Measurements from ENCODE around the gene CRTAC1.

The CRTAC1 gene

GRCh38 chr10:97974526-97975525, 55.6 kb downstream of the CRTAC1 start:
- peaks cover 54% of the 10 kb centered on the region for H3K27me3 ChIP-seq
- no peak for DNase-seq
- no peak for TF ChIP-seq CTCF (IDR thresholded peaks at IDR 0.05; ENCODE audit: low read depth, low read length)

GRCh38 chr10:97974100-97974499, 56.3 kb downstream of the CRTAC1 start:
- H3K27me3 ChIP-seq: peaks cover 58% of the 10 kb centered on the region
- no peak for DNase-seq
- H3K4me3 ChIP-seq (ENCODE audit: low read depth, low read length): no peak overlapping the region
- no peaks in the 10 kb centered on the region for H3K9me3 ChIP-seq
- H3K36me3 ChIP-seq: no peaks in the 10 kb centered on the region
- H3K4me1 ChIP-seq: no peaks in the 10 kb centered on the region
- no peak for TF ChIP-seq CTCF (IDR thresholded peaks at IDR 0.05; ENCODE audit: low read depth, low read length)

More at GRCh38 chr10:97974526-97975525, 55.6 kb downstream of the CRTAC1 start:
- Histone ChIP-seq H3K4me3 (ENCODE audit: low read depth, low read length) (no peak overlapping the region), H3K4me1 (no peaks in the 10 kb centered on the region), H3K36me3 (no peaks in the 10 kb centered on the region), H3K9me3 (no peaks in the 10 kb centered on the region)

- no peak for DNase-seq
- Histone ChIP-seq H3K36me3 (no peaks in the 10 kb centered on the region), H3K4me3 (ENCODE audit: low read depth, low read length) (no peak overlapping the region), H3K4me1 (no peaks in the 10 kb centered on the region), H3K9me3 (no peaks in the 10 kb centered on the region), H3K27me3 (peaks cover 56% of the 10 kb centered on the region)
- no peak for TF ChIP-seq CTCF (IDR thresholded peaks at IDR 0.05; ENCODE audit: low read depth, low read length)
Measured at GRCh38 chr10:97969538-97970079, 60.8 kb downstream of the CRTAC1 start.

- H3K4me1 ChIP-seq: no peaks in the 10 kb centered on the region
- H3K9me3 ChIP-seq: no peaks in the 10 kb centered on the region
- TF ChIP-seq CTCF (IDR thresholded peaks at IDR 0.05; ENCODE audit: low read depth, low read length): no peak
- no peak for DNase-seq
- H3K4me3 ChIP-seq (ENCODE audit: low read depth, low read length): no peak overlapping the region
- H3K27me3 ChIP-seq: peaks cover 66% of the 10 kb centered on the region
- no peaks in the 10 kb centered on the region for H3K36me3 ChIP-seq
Measured at GRCh38 chr10:97964748-97965147, 65.7 kb downstream of the CRTAC1 start.

DNA sequence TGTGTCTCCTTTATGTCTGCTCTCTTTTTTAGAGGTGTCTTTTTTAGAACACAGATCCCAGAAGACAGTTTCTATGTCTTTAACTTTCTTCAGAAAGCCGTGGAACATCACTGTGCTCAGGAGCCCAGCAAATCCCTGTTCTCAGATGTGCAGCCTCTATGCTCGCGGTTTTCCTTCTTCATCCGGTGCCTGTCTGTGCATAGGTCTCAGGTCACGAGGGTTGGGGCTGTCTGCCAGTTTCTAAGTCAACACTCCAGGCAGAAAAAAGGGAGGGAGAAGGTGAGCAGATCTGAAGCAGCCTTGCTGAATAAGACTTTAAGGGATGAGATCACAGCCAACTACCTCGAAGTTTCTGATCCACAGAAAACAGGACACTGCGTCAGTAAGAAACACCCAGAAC, 68.5 kb downstream of the CRTAC1 start:
- H3K4me3 ChIP-seq (ENCODE audit: low read depth, low read length): no peak overlapping the region
- no peak for DNase-seq
- no peaks in the 10 kb centered on the region for H3K36me3 ChIP-seq
- H3K27me3 ChIP-seq: peaks cover 53% of the 10 kb centered on the region
- no peak for TF ChIP-seq CTCF (IDR thresholded peaks at IDR 0.05; ENCODE audit: low read depth, low read length)
- H3K4me1 ChIP-seq: no peaks in the 10 kb centered on the region
- H3K9me3 ChIP-seq: no peaks in the 10 kb centered on the region

Data from BE2C (cell line).